HUDEP-2 (cell line): Measurements from ENCODE around the gene MTERF1.
"Not testable (repeated sequence)": the region's sequence is repeated elsewhere in the genome, so short reads cannot be mapped to it uniquely, and the experiment has no call there.

Experiments
- DNase-seq, 76 experiments: peaks; one replicate each; lab custom pipeline; 2025; ENCODE audit not compliant: unreplicated experiment in 76 of 76; lab: John Stamatoyannopoulos, UW

Gene MTERF1

DNA sequence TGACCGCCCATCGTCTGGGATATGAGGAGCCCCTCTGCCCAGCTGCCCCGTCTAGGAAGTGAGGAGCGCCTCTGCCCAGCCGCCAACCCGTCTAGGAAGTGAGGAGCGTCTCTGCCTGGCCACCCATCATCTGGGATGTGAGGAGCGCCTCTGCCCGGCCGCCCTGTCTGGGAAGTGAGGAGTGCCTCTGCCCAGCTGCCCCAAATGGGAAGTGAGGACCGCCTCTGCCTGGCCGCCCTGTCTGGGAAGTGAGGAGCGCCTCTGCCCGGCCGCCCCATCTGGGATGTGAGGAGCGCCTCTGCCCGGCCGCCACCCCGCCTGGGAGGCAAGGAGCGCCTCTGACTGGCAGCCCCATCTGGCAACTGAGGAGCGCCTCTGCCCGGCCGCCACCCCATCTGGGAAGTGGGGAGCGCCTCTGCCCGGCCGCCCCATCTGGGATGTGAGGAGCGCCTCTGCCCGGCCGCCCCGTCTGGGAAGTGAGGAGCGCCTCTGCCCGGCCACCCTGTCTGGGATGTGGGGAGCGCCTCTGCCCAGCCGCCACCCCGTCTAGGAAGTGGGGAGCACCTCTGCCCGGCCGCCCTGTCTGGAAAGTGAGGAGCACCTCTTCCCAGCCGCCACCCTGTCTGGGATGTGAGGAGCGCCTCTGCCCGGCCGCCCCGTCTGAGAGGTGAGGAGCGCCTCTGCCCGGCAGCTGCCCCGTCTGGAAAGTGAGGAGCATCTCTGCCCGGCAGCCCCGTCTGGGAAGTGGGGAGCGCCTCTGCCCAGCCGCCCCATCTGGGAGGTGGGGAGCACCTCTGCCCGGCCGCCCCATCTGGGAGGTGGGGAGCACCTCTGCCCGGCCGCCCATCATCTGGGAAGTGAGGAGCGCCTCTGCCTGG is 7.1 kb upstream of the MTERF1 start:
- not testable (repeated sequence) for DNase-seq

DNA sequence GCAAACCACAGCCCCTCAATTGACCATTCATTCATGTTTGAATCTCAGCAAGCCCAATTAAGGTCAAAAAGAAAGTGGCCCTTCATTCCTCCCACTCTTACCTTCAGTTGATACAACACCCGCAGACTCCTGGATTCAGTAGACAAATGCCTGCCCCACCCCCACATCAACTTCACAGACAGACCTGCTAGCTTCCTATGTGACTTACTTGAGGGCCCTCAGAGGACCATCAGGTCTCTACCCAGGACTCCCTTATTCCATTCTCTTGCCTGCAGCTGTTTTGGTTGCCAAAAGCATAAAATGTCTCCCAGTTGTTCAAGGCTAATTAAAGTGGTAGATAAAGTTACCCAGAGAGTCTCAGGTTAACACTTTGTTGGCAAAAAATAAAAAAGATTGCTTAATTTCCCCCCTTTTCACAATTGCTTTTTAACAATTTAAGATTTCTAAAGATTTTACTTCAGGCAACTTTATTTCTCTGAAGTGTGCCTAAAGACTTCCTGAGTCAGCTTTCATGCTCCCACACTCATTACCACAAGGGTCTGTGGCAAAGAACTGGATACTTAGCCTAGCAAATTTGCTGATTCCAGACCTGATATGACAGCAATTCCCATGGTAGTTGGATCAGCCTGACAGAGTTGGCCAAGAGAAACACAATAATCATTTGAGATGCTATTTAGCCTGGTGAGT is 3.3 kb upstream of the MTERF1 start:
- DNase-seq, result no peak

DNA sequence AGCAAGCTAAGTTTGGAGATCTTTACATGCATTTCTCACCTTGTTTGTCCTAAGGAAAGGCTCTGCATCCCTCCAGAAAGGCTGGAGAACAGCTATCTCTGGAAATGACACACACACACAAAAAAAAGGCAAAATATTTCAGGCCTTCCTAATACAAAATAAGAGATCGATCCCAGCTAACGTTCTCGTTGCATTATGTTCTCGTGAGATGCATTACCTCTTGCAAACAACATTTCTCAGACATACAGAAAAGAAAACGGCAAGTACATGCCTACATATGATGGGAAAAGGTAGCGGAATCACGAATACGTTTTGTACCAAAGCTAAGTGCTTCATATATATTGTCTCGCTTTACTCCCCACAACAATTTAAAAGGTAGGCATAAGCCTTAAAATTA is 488 bp downstream of the MTERF1 start:
- DNase-seq, result no peak

DNA sequence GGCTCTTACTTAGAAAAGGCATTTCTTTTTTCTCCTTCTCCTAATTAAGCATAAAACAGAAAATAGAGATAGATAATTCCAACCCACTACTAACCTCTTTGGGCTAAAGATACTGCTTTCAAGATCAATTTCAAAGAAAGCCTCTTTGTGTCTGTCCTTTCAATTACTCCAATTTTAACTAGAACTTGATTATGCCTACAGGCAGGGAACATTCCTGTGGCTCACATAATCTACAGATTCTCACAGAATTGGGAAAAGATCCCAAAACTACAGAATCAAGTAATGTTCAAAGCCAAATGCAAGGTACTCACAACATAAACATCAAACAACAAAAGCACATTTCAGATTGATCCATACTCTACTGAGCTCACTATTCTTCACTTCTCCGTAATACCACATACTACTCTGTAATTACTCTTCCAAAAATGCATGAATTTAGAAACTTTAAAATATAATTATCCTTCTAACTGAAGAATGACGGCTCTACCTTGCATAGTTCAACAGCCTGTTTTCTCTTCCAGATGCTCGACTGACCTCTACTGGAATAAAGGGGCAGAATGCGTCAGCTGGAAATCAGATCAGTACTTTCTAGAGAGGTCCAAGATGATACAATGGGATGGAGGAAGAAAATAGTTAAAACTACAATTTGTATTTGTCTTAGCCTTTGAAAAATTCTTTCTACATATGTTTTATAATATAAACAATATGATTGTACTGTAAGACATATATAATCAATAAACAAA is 3.9 kb downstream of the MTERF1 start:
- DNase-seq, result no peak

DNA sequence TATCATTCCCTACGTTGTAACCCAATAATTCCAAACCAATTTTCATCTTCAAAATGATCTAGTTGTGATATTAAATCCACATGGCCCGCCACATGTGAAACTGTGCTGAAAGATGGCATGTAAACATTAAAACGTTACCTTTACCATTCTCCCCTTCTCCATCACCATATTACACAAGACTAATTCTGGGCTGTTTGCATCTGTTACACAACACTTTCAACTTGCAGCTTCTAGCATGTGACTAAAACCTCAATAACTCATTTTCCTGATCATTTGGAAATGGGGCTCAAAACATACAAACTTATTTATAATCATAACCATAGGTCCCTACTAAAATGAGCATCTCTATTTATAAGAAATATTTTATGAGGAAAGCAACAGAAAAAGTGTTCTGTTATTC is 4.7 kb downstream of the MTERF1 start:
- DNase-seq, result no peak

DNA sequence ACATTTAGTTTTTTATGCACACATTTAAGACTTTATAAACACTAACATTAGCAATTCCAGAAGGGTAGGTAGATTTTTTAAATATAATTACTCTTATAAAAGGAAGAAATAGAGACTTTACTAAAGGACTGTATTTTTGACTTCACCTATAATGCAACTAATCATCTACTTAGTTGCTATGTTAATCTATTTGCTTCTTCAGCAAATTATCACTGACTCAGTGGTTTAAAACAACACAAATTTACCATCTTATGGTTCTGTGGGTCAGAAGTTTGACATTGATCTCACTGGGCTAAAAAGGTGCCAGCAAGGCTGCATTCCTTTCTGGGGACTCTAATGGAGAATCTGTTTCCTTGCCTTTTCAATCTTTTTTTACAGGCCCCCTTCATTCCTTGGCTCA is 7.6 kb downstream of the MTERF1 start:
- DNase-seq, result no peak

DNA sequence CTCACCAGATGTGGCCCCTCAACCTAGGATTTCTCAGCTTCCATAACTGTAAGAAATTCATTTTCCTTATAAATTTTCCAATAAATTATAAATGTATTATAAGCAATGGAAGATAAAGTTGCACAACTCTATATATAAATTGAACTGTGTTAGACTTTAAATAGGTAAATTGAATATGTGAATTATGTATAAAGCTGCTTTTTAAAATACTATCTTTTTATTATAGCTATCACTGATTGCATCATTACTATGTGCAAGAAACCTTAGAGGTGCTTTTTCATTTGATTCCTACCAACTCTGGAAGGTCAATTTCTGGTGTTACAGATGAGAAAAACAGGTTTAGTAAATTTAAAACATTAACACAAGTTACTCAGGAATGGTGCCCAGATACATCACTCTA is 8.4 kb downstream of the MTERF1 start:
- no peak for DNase-seq

DNA sequence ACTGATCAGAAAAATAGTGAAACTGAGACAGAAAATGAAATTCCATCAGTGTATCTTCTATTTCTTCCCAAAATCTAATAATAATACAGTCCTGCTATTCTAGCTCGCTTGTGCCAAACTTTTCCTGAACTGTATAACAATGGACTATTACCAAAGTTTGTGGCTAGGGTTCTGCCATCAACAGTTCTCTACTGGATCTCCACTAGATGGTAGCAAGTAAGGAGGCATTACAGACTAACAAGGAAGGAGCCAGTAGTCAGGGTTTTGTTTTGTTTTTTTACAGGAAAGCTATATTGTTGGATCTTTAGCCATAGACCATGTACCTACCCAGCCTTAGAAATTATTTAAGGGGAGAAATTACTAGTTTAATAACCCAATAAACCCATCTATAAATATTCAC is 10.8 kb downstream of the MTERF1 start:
- no peak for DNase-seq

DNA sequence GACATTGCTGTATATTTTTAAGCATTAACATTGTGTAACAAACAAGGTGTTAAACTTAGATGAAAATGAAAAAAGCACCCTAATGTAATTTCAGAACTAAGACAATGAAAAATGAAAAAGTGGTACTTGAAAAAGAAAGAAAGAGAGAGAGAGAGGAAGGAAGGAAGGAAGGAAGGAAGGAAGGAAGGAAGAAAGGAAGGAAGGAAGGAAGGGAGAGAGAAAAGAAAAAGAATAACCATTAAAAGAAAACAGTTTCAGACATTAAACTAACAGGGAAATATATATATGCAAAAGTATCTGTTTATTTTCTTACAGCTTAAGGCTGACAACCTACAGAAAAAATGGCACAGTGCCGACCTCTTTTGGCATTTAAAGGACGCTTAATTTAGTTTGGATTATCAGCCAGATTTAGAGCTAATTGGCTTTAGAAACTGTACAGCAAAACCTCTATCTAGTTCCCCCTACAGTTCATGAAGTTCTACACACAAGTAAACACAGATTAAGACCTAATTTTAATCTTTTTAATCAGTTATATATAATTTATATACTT is 13.8 kb downstream of the MTERF1 start:
- DNase-seq, result no peak

DNA sequence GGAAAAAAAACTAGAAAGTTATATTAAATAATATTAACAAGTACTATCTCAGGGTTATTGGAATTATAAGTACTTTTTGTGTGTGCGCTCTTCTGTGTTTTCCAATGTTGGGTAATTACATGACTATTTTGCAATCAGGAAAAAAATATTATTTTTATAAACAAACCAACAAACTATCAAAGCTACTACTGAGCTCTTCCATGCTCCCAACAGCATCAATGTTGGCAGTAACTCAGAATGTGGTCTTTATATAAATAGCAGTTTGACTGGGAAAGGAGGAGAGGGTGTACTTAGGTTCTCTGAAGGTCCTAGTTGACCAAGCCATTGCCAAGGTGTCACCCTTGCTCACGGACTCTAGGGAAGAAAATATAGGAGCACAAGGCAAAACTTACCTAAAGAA is 15.0 kb downstream of the MTERF1 start:
- DNase-seq, result no peak

DNA sequence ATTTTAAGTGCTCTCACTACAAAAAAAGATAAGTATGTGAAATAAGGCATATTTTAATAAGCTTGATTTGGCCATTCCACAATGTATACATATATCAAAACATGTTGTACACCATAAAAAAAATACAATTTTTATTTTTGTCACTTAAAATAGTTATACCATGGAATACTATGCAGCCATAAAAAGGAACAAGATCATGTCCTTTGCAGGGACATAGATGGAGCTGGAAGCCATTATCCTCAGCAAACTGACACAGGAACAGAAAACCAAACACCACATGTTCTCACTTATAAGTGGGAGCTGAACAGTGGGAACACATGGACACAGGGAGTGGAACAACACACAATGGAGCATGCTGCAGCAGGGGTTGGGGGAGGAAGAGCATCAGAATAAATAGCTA is 15.9 kb downstream of the MTERF1 start:
- DNase-seq, result not testable (repeated sequence)

DNA sequence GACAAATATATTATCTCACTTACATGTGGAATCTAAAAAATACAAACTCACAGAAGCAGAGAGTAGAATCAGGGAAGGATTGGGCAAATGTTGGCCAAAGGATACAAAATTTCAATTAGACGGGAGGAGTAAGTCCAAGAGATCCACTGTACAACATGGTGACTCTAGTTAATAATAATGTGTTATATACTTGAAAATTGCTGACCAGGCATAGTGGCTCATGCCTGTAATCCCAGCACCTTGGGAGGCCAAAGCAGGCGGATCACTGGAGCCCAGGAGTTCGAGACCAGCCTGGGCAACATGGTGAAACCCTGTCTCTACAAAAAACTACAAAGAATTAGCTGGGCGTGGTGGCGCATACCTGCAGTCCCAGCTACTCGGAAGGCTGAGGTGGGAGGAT is 16.4 kb downstream of the MTERF1 start:
- no peak for DNase-seq

DNA sequence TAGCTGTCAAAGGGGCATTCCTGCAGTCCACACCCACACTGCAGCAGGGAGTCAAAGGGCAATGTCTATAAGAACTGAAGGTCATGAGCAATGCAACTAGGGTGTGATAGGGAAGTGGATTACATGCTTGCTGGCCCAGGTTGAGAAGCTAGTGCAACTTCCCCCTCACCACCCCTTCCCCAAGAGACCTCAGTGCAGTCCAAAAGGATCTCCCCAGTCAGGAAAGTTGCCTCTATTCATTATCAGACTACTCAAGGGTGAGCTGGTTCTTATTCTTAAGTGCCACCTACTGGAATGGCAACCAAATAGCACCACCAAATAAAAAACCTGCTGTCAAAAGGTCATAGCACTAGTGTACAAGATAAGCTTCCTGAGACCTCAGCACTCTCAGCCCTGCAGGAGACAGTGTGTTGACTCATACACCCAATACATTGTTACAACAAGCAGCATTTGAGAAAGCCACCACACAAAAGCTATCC is 28.2 kb downstream of the MTERF1 start:
- peak in 30 of 76 experiments; percentile 1 to 72 (median 34) for DNase-seq

DNA sequence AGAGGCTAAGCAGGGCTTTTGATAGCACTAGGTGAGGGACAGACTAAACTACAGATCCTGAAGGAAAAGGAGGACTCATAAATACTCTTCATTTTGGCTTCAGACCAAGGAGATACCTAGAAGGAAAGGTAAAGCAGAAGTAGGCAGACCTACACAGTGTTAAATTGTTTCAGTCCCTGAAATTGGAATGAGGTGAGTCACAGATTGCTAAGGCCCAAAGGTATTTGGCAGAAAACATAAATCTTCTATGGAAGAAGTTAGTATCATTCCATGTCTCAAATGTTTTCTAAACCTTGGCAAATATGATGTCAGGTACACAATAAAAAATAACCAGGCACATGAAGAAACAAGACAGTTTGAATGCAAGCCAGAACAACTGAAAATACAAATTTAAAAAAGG is 30.0 kb downstream of the MTERF1 start:
- DNase-seq, result no peak

DNA sequence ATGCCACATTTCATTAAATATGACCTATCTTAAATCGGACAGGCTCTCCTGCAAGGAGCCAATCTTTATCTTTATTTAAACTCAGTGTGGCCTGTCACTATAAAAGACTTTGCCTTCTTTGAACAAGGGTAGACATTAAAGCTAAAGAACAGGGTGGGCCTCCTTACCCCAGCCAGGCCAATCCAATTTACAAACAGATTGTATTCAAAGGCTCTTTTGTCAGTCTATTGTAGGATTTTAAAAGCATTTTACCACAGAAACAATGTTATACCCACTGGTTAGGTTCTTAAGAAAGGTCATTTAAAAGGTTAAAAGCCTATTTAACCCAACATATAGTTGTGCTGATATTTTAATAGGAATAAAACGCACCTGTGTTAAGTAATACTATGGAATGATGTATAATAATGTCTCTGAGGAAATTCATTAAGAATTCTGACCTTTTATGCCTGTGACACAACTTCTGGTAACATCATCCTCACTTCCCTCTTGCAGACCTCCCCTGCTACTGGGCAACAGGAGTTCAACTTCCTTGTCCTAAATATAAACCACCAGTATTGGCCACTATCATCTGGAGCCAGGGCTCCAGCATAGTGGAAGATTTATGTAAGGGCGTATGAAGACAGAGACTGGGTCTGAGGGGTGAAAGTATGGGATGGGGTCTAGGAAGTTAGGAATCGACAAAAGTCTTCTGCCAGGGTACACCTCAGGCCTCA is 32.5 kb downstream of the MTERF1 start:
- DNase-seq, result no peak

DNA sequence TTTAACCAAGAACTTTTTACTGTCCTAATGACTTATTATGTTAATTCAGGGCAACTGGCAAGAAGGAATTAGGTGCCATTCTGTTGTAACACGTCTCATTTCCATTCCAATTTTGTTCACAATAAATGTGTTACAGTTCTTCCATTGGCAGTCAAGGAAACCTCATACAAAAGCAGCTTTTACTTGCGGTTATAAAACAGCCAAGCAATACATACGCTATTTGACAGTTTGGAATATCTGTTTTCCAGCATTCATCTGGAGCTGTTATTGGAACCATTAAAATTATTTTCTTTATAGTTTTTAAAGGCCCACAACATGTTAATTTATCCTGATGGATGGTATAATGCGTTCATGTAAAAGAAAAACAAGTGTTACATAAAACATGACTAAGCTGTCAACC is 33.3 kb downstream of the MTERF1 start:
- no peak for DNase-seq

DNA sequence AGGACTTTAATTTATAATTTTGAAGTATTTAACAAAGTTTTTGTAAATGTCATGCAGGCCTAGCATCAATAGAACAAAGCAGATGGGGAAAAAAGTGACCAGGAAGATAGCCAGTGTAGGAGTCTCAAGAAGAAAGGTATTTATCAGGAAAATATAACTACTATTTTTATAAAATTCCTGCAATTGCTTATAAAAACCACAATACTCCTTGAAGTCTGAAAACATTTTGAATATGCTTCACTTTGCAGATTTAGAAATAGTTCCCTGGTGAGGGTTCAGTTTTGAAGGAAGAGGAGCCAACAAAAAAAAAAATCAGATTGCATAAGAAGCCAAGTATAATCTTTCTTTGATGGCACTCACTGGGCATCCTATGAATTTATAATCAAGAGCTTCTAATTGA is 34.1 kb downstream of the MTERF1 start:
- DNase-seq, result no peak

DNA sequence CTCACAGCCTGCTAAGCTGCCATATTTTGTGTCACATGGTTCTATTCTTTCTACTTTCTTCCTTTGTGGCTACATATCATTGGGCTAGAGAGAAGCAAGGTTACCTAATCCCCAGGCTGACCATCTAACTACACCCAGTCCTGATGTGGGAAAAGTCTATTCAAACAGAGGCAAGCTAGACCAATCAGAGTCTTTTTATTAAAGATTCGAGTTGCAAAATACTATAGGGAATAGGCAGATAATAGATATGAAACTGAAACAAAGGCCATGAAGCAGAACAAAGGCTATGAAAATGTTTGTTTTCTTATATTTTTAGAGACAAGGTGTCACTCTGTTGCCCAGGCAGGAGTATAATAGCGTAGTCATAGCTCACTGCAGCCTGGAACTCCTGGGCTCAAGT is 36.7 kb downstream of the MTERF1 start:
- DNase-seq, result no peak

DNA sequence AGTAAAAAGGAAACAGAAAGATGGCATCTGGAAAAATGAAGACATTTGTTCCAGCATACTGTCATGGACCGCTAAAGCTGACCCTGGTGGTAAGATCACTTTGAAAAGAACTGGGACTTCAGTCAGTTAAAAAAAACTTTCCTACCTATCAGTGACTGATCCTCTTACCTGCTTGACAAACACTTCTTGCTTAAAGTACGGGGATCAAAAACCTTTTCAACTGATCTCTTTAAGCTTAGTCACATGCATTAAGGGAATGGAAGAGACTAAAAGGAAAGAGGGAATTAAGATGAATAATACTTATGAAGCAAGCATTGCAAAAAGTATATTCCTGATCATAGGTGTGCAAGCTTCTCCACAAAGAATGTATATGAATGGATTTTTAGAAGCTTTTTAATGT is 42.1 kb downstream of the MTERF1 start:
- DNase-seq, result no peak

DNA sequence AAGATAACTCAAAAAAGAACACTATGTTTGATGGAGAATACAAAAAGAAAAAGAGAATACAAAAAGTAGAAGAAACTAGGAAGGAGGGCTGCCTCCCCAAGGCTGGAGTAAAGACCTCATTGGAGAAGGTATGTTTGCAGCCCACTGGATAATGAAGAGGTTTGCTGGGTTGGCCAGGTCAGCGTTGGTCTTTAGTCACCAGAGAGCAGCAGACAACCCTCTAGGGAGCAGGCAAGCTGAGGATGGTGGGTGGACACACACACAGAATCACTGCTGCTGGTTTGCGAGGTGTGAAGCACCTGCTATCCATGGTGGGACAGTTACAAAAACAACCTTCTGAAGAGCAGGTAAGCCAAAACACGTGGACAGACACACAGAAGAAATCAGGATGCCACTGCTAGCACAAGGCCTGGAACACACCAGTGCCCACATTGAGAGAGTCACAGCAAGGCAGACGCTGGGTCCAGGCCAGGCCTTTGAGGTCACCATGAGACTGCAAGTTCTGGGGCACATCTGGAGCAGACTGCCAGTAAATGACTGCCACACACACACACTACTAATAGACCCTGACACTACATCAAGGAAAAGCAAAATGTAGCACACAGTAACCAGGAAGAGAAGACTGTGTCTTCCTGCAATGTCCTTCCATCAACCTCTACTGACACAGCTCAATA is 43.0 kb downstream of the MTERF1 start:
- peak in 2 of 76 experiments; percentile 3 to 10 for DNase-seq
